ENCODE measurements around the gene SGCD. TPM values are rescaled to one million over a fixed set of nuclear protein-coding genes. Genes with fewer than 3 reads are reported as not detected.

The SGCD gene
- total RNA-seq, 4 donors from 2014 or later = 0.83 to 9.6 (median 1.9) TPM

DNA sequence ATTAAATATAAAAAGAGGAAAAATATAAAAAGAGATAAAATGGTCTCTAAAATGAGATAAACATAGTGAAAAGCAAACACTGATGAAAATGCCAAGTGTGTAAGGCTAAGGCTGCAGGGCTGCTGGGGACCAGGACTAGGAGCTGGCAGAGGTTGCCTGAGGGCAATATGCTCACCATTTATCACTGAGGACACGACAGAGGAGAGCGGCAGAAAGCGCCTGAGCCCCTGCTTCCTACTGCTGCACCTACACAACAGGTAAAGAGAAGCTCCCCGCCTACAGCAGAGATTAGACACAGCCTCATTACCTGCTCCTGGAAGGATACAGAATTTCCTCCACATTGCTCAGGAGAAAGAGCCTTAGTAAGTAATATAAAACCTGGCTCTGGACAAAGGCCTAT is 452.5 kb downstream of the SGCD start:
- TF ChIP-seq CTCF (IDR thresholded peaks at IDR 0.05) (no peak), POLR2A (IDR thresholded peaks at IDR 0.05) (no peak)

GRCh38 chr5:156783092-156783491 is 456.1 kb downstream of the SGCD start:
- no peaks in the 10 kb centered on the region for H3K36me3 ChIP-seq
- no peak overlapping the region for H3K27ac ChIP-seq
- no peak for TF ChIP-seq POLR2A (IDR thresholded peaks at IDR 0.05)
- no peak for TF ChIP-seq CTCF (IDR thresholded peaks at IDR 0.05)
- no peak overlapping the region for H3K4me3 ChIP-seq
- no peaks in the 10 kb centered on the region for H3K4me1 ChIP-seq
- no peak for DNase-seq
- no peaks in the 10 kb centered on the region for H3K9me3 ChIP-seq
- H3K27me3 ChIP-seq = no peaks in the 10 kb centered on the region

More for the DNA sequence above, 452.5 kb downstream of the SGCD start:
- no peak overlapping the region for H3K4me3 ChIP-seq
- H3K27me3 ChIP-seq = no peaks in the 10 kb centered on the region
- no peak for DNase-seq
- no peaks in the 10 kb centered on the region for H3K9me3 ChIP-seq
- no peak overlapping the region for H3K27ac ChIP-seq
- no peaks in the 10 kb centered on the region for H3K4me1 ChIP-seq
- H3K36me3 ChIP-seq = no peaks in the 10 kb centered on the region

GRCh38 chr5:156794687-156795086 is 467.7 kb downstream of the SGCD start:
- no peak for TF ChIP-seq CTCF (IDR thresholded peaks at IDR 0.05)
- TF ChIP-seq POLR2A (IDR thresholded peaks at IDR 0.05) = no peak
- no peaks in the 10 kb centered on the region for H3K27me3 ChIP-seq
- no peak overlapping the region for H3K27ac ChIP-seq
- no peaks in the 10 kb centered on the region for H3K9me3 ChIP-seq
- H3K4me1 ChIP-seq = no peaks in the 10 kb centered on the region
- no peak for DNase-seq
- no peak overlapping the region for H3K4me3 ChIP-seq
- no peaks in the 10 kb centered on the region for H3K36me3 ChIP-seq

GRCh38 chr5:156798201-156798600 is 471.2 kb downstream of the SGCD start:
- Histone ChIP-seq H3K4me1 (no peaks in the 10 kb centered on the region), H3K9me3 (no peaks in the 10 kb centered on the region)
- no peak for TF ChIP-seq POLR2A (IDR thresholded peaks at IDR 0.05)
- no peak for TF ChIP-seq CTCF (IDR thresholded peaks at IDR 0.05)

GRCh38 chr5:156799171-156799570 is 472.2 kb downstream of the SGCD start:
- Histone ChIP-seq H3K36me3 (no peaks in the 10 kb centered on the region), H3K27me3 (no peaks in the 10 kb centered on the region), H3K9me3 (no peaks in the 10 kb centered on the region), H3K27ac (no peak overlapping the region), H3K4me3 (no peak overlapping the region), H3K4me1 (no peaks in the 10 kb centered on the region)
- DNase-seq = no peak
- TF ChIP-seq CTCF (IDR thresholded peaks at IDR 0.05) = no peak
- TF ChIP-seq POLR2A (IDR thresholded peaks at IDR 0.05) = no peak

More at GRCh38 chr5:156798201-156798600, 471.2 kb downstream of the SGCD start:
- no peaks in the 10 kb centered on the region for H3K27me3 ChIP-seq
- no peak for DNase-seq
- H3K27ac ChIP-seq = no peak overlapping the region
- H3K36me3 ChIP-seq = no peaks in the 10 kb centered on the region
- no peak overlapping the region for H3K4me3 ChIP-seq

- Histone ChIP-seq H3K36me3 (no peaks in the 10 kb centered on the region), H3K4me1 (no peaks in the 10 kb centered on the region), H3K9me3 (no peaks in the 10 kb centered on the region), H3K27me3 (no peaks in the 10 kb centered on the region), H3K4me3 (no peak overlapping the region), H3K27ac (no peak overlapping the region)
- no peak for TF ChIP-seq CTCF (IDR thresholded peaks at IDR 0.05)
- TF ChIP-seq POLR2A (IDR thresholded peaks at IDR 0.05) = no peak
- no peak for DNase-seq
Measured at GRCh38 chr5:156800929-156801328, 474.0 kb downstream of the SGCD start.
